Measurements from ENCODE around the gene FARP1.

Gene FARP1

GRCh38 chr13:98370261-98370660, 227.4 kb downstream of the FARP1 start:
- DNase-seq: no peak

GRCh38 chr13:98370806-98371515, 228.1 kb downstream of the FARP1 start:
- no peak for DNase-seq

- DNase-seq: no peak
Observed at GRCh38 chr13:98371516-98372023, 228.7 kb downstream of the FARP1 start.

GRCh38 chr13:98372876-98373275, 230.0 kb downstream of the FARP1 start:
- DNase-seq: no peak

- no peak for DNase-seq
Observed at GRCh38 chr13:98374750-98375149, 231.9 kb downstream of the FARP1 start.

GRCh38 chr13:98377635-98378378, 234.9 kb downstream of the FARP1 start:
- DNase-seq: no peak

- DNase-seq: no peak
Observed at GRCh38 chr13:98384739-98385138, 241.8 kb downstream of the FARP1 start.

GRCh38 chr13:98385606-98386005, 242.7 kb downstream of the FARP1 start:
- DNase-seq: no peak

GRCh38 chr13:98386637-98387036, 243.7 kb downstream of the FARP1 start:
- no peak for DNase-seq

- no peak for DNase-seq
Observed at GRCh38 chr13:98389319-98389718, 246.4 kb downstream of the FARP1 start.

GRCh38 chr13:98390086-98390715, 247.3 kb downstream of the FARP1 start:
- DNase-seq: no peak

GRCh38 chr13:98393873-98394272, 251.0 kb downstream of the FARP1 start:
- DNase-seq: no peak

- DNase-seq: no peak
Observed at GRCh38 chr13:98394820-98395510, 252.1 kb downstream of the FARP1 start.

- no peak for DNase-seq
Observed at GRCh38 chr13:98396071-98396710, 253.3 kb downstream of the FARP1 start.

- DNase-seq: no peak
Observed at GRCh38 chr13:98397221-98397620, 254.3 kb downstream of the FARP1 start.

GRCh38 chr13:98397861-98398260, 255.0 kb downstream of the FARP1 start:
- no peak for DNase-seq

GRCh38 chr13:98398581-98398980, 255.7 kb downstream of the FARP1 start:
- no peak for DNase-seq

GRCh38 chr13:98399756-98400155, 256.9 kb downstream of the FARP1 start:
- DNase-seq: no peak

GRCh38 chr13:98401934-98402333, 259.0 kb downstream of the FARP1 start:
- no peak for DNase-seq

GRCh38 chr13:98403076-98403475, 260.2 kb downstream of the FARP1 start:
- no peak for DNase-seq

GRCh38 chr13:98405107-98405571, 262.2 kb downstream of the FARP1 start:
- DNase-seq: no peak

- DNase-seq: no peak
Observed at GRCh38 chr13:98405690-98406344, 262.9 kb downstream of the FARP1 start.

All from GDM1 (cell line).